Hepatocyte (in vitro differentiated cells): ENCODE results near the gene DRC7. TPM values are rescaled to one million over a fixed set of nuclear protein-coding genes. Genes with fewer than 3 reads are reported as not detected.

Experiments used
- DNase-seq: peaks from one replicate; pipeline ENCODE4 v3.0.0-alpha.2; 2016; ENCODE audit warnings: low spot score
- H2AFZ ChIP-seq: fragments of 200-600 bp; sonication (generic); 2 replicates; pipeline ENCODE4 v1.6.0; 2016; ENCODE audit warnings: antibody characterized with exemption, mild to moderate bottlenecking
- H3K27ac ChIP-seq: fragments of 200-600 bp; sonication (generic); 2 replicates; pipeline ENCODE4 v1.5.1; 2016; ENCODE audit warnings: mild to moderate bottlenecking
- H3K27me3 ChIP-seq: fragments of 200-600 bp; sonication (generic); 2 replicates; pipeline ENCODE4 v1.6.1; 2016
- H3K36me3 ChIP-seq: fragments of 200-600 bp; sonication (generic); replicated peaks from 2 replicates; pipeline ENCODE4 v1.5.1; 2016; ENCODE audit warnings: low read depth; ENCODE audit not compliant: insufficient read depth
- H3K4me1 ChIP-seq: fragments of 200-600 bp; sonication (generic); 2 replicates; pipeline ENCODE4 v1.5.1; 2016; ENCODE audit warnings: mild to moderate bottlenecking, moderate library complexity; ENCODE audit not compliant: insufficient read depth
- H3K4me2 ChIP-seq: fragments of 200-600 bp; sonication (generic); 2 replicates; pipeline ENCODE4 v1.6.0; 2016
- H3K4me3 ChIP-seq: fragments of 200-600 bp; sonication (generic); 2 replicates; pipeline ENCODE4 v1.5.1; 2016; ENCODE audit warnings: mild to moderate bottlenecking
- H3K79me2 ChIP-seq: fragments of 200-600 bp; sonication (generic); 2 replicates; pipeline ENCODE4 v1.6.0; 2017; ENCODE audit warnings: mild to moderate bottlenecking
- H3K9me2 ChIP-seq: fragments of 200-600 bp; sonication (generic); replicated peaks from 2 replicates; pipeline ENCODE4 v1.6.0; 2017; ENCODE audit warnings: mild to moderate bottlenecking; ENCODE audit not compliant: insufficient read depth
- H3K9me3 ChIP-seq: fragments of 200-600 bp; sonication (generic); 2 replicates; pipeline ENCODE4 v1.5.1; 2016; ENCODE audit warnings: low read depth, mild to moderate bottlenecking
- H4K20me1 ChIP-seq: fragments of 200-600 bp; sonication (generic); 2 replicates; pipeline ENCODE4 v1.6.0; 2016; ENCODE audit warnings: mild to moderate bottlenecking; ENCODE audit not compliant: insufficient read depth, poor library complexity, severe bottlenecking
- CTCF ChIP-seq: fragments of 200-600 bp; sonication (generic); IDR thresholded peaks from 2 replicates; pipeline ENCODE4 v1.5.1; 2016; ENCODE audit warnings: antibody characterized with exemption, mild to moderate bottlenecking; ENCODE audit not compliant: poor library complexity
- EZH2 ChIP-seq: fragments of 200-600 bp; sonication (generic); IDR thresholded peaks from 2 replicates; pipeline ENCODE4 v1.6.1; 2016; ENCODE audit warnings: antibody characterized with exemption, mild to moderate bottlenecking, borderline replicate concordance
- EZH2phosphoT487 ChIP-seq: fragments of 200-600 bp; sonication (generic); IDR thresholded peaks from one replicate; pipeline ENCODE4 v1.6.1; 2018; ENCODE audit warnings: antibody characterized with exemption, mild to moderate bottlenecking, low read depth, moderate library complexity; ENCODE audit not compliant: unreplicated experiment, severe bottlenecking
- WGBS: methylation state at CpG from one replicate; pipeline ENCODE4 v1.1.6; 2016; ENCODE audit warnings: low lambda C conversion rate; ENCODE audit errors: missing lambda C conversion rate; 5-methylcytosine and 5-hydroxymethylcytosine counted together
- polyA plus RNA-seq: library from polyadenylated mRNA; unstranded; fragments of >200 nt; fragmentation: Nextera tagmentation; extraction: Ambion mirVana; gene quantifications from 2 replicates; pipeline ENCODE4 v1.2.1, GENCODE V29; 2016
- total RNA-seq: library from RNA; depleted of rRNA; stranded (reverse); fragments of >200 nt; gene quantifications from 2 replicates; pipeline ENCODE4 v1.2.3, GENCODE V29; 2014

Gene DRC7
- total and polyA plus RNA-seq, 2 experiments from 2014 or later, result 0.27 to 0.93 TPM

GRCh38 chr16:57681950-57682728 is 12.5 kb upstream of the DRC7 start:
- DNase-seq, result no peak
- Histone ChIP-seq H3K27me3 (no peaks in the 10 kb centered on the region), H4K20me1 (no peaks in the 10 kb centered on the region), H3K9me2 (no peaks in the 10 kb centered on the region), H3K4me2 (no peak overlapping the region), H3K4me1 (no peaks in the 10 kb centered on the region), H3K36me3 (no peaks in the 10 kb centered on the region), H3K27ac (no peak overlapping the region), H3K4me3 (no peak overlapping the region), H2AFZ (no peak overlapping the region), H3K79me2 (no peaks in the 10 kb centered on the region), H3K9me3 (no peaks in the 10 kb centered on the region)
- 97% methylated on average over 13 of the region's 13 CpGs for WGBS
- TF ChIP-seq CTCF (no peak), EZH2 (no peak), EZH2phosphoT487 (no peak)

- 86% methylated on average over 11 of the region's 11 CpGs for WGBS
- Histone ChIP-seq H3K27ac (no peak overlapping the region), H4K20me1 (no peaks in the 10 kb centered on the region), H3K9me2 (no peaks in the 10 kb centered on the region), H3K4me1 (no peaks in the 10 kb centered on the region), H2AFZ (no peak overlapping the region), H3K36me3 (no peaks in the 10 kb centered on the region), H3K9me3 (no peaks in the 10 kb centered on the region), H3K4me3 (no peak overlapping the region), H3K27me3 (no peaks in the 10 kb centered on the region), H3K4me2 (no peak overlapping the region), H3K79me2 (no peaks in the 10 kb centered on the region)
- DNase-seq, result no peak
- no peak for TF ChIP-seq EZH2phosphoT487
- TF ChIP-seq EZH2, result no peak
- no peak for TF ChIP-seq CTCF
Observed at GRCh38 chr16:57682809-57683635, 11.6 kb upstream of the DRC7 start.

GRCh38 chr16:57683636-57684545 is 10.7 kb upstream of the DRC7 start:
- no peak for DNase-seq
- no peaks in the 10 kb centered on the region for H3K9me3 ChIP-seq
- H3K27ac ChIP-seq, result no peak overlapping the region
- no peaks in the 10 kb centered on the region for H4K20me1 ChIP-seq
- no peaks in the 10 kb centered on the region for H3K4me1 ChIP-seq
- H3K27me3 ChIP-seq, result no peaks in the 10 kb centered on the region
- no peak overlapping the region for H3K4me2 ChIP-seq
- H2AFZ ChIP-seq, result no peak overlapping the region
- WGBS, result 92% methylated on average over 18 of the region's 18 CpGs
- no peaks in the 10 kb centered on the region for H3K36me3 ChIP-seq
- no peak overlapping the region for H3K4me3 ChIP-seq
- H3K9me2 ChIP-seq, result no peaks in the 10 kb centered on the region
- TF ChIP-seq EZH2 (no peak), CTCF (no peak), EZH2phosphoT487 (no peak)
- no peaks in the 10 kb centered on the region for H3K79me2 ChIP-seq
